Sigmoid colon (tissue), 4 donors: ENCODE measurements around the gene OR5H14.
"Not testable (repeated sequence)": the region's sequence is repeated elsewhere in the genome, so short reads cannot be mapped to it uniquely, and the experiment has no call there.

ENCODE experiments used
- EP300 ChIP-seq, 4 donors: sonication (generic); formaldehyde crosslinking; IDR thresholded peaks; one replicate each; pipeline ENCODE4 v1.6.1; 2017; ENCODE audit warnings: antibody characterized with exemption in 4 of 4
- POLR2A ChIP-seq, 2 donors: fragments of 450-650 bp; IDR thresholded peaks; one replicate each; pipeline ENCODE4 v1.6.1; 2016; ENCODE audit warnings: antibody characterized with exemption in 2 of 2, mild to moderate bottlenecking in 2 of 2, moderate library complexity in 2 of 2
- POLR2AphosphoS5 ChIP-seq, 4 donors: sonication (generic); formaldehyde crosslinking; IDR thresholded peaks; one replicate each; pipeline ENCODE4 v1.6.1; 2017; ENCODE audit warnings: antibody characterized with exemption in 4 of 4
- TF ChIP-seq, protein P1 (sequence below), 4 experiments: fragments of 450-650 bp in 3 of 4; fragments of 200-600 bp in 1 of 4; IDR thresholded peaks; one replicate each; pipeline ENCODE4 v1.5.1; 2016 to 2019; ENCODE audit warnings: antibody characterized with exemption in 4 of 4, mild to moderate bottlenecking in 3 of 4, moderate library complexity in 2 of 4

- TF ChIP-seq, protein P1, sequence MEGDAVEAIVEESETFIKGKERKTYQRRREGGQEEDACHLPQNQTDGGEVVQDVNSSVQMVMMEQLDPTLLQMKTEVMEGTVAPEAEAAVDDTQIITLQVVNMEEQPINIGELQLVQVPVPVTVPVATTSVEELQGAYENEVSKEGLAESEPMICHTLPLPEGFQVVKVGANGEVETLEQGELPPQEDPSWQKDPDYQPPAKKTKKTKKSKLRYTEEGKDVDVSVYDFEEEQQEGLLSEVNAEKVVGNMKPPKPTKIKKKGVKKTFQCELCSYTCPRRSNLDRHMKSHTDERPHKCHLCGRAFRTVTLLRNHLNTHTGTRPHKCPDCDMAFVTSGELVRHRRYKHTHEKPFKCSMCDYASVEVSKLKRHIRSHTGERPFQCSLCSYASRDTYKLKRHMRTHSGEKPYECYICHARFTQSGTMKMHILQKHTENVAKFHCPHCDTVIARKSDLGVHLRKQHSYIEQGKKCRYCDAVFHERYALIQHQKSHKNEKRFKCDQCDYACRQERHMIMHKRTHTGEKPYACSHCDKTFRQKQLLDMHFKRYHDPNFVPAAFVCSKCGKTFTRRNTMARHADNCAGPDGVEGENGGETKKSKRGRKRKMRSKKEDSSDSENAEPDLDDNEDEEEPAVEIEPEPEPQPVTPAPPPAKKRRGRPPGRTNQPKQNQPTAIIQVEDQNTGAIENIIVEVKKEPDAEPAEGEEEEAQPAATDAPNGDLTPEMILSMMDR (IDR thresholded peaks at IDR 0.05) = not testable (repeated sequence)
- not testable (repeated sequence) for TF ChIP-seq POLR2A, POLR2AphosphoS5, EP300 (IDR thresholded peaks at IDR 0.05)
Measured at GRCh38 chr3:98149456-98149855, 2.2 kb downstream of the OR5H14 start.
